Left lobe of liver (tissue), 2 donors: ENCODE measurements around the gene NDUFB7. TPM values are rescaled to one million over a fixed set of nuclear protein-coding genes. Genes with fewer than 3 reads are reported as not detected.
"Not testable (repeated sequence)": the region's sequence is repeated elsewhere in the genome, so short reads cannot be mapped to it uniquely, and the experiment has no call there.

Experiments used
- ATAC-seq: fragments of 200-7000 bp; cut with Tn5 transposase; one replicate; pipeline ENCODE4 v1.9.1; 2020; ENCODE audit warnings: mild to moderate bottlenecking, moderate library complexity
- DNase-seq: peaks from one replicate; pipeline ENCODE4 v3.0.0-alpha.2; 2020; ENCODE audit warnings: low spot score
- total RNA-seq: library from RNA; stranded (reverse); gene quantifications from one replicate; pipeline ENCODE4 v1.2.1, GENCODE V29; 2021
- donor health status: DM: no; HTN: no; CAD: no; lungs with moderate emphysema.
- donor health status: DM: no; HTN: yes; CAD: no.

The NDUFB7 gene
- total RNA-seq, 1 donor from 2014 or later: 134 TPM

- ATAC-seq: peak; percentile 79
- DNase-seq: peak; percentile 83
Measured at GRCh38 chr19:14554382-14554812, 17.5 kb downstream of the NDUFB7 start.

- no peak for ATAC-seq
Measured at GRCh38 chr19:14553939-14554243, 18.0 kb downstream of the NDUFB7 start.

GRCh38 chr19:14553042-14553938, 18.6 kb downstream of the NDUFB7 start:
- no peak for DNase-seq
- ATAC-seq: no peak

More at GRCh38 chr19:14553939-14554243, 18.0 kb downstream of the NDUFB7 start:
- no peak for DNase-seq

GRCh38 chr19:14552006-14552360, 19.9 kb downstream of the NDUFB7 start:
- not testable (repeated sequence) for DNase-seq, ATAC-seq

- ATAC-seq: peak; percentile 28
- DNase-seq: not testable (repeated sequence)
Measured at GRCh38 chr19:14551134-14552005, 20.5 kb downstream of the NDUFB7 start.

GRCh38 chr19:14550201-14550754, 21.6 kb downstream of the NDUFB7 start:
- ATAC-seq: peak; percentile 58

GRCh38 chr19:14545716-14546082, 26.2 kb downstream of the NDUFB7 start:
- ATAC-seq: no peak

More at GRCh38 chr19:14550201-14550754, 21.6 kb downstream of the NDUFB7 start:
- DNase-seq: peak; percentile 80

GRCh38 chr19:14544977-14545715, 26.7 kb downstream of the NDUFB7 start:
- DNase-seq (peak; percentile 93), ATAC-seq (peak; percentile 90)

More at GRCh38 chr19:14545716-14546082, 26.2 kb downstream of the NDUFB7 start:
- DNase-seq: no peak

- no peak for ATAC-seq
Measured at GRCh38 chr19:14544047-14544446, 27.8 kb downstream of the NDUFB7 start.

GRCh38 chr19:14542711-14543328, 29.0 kb downstream of the NDUFB7 start:
- DNase-seq (no peak), ATAC-seq (no peak)

More at GRCh38 chr19:14544047-14544446, 27.8 kb downstream of the NDUFB7 start:
- no peak for DNase-seq

GRCh38 chr19:14541979-14542378, 29.9 kb downstream of the NDUFB7 start:
- ATAC-seq, DNase-seq: not testable (repeated sequence)

- no peak for DNase-seq
- no peak for ATAC-seq
Measured at GRCh38 chr19:14540741-14541525, 30.9 kb downstream of the NDUFB7 start.

GRCh38 chr19:14536926-14537692, 34.8 kb downstream of the NDUFB7 start:
- peak; percentile 68 for ATAC-seq
- DNase-seq: peak; percentile 60

- no peak for ATAC-seq
- DNase-seq: no peak
Measured at GRCh38 chr19:14533450-14533849, 38.4 kb downstream of the NDUFB7 start.

GRCh38 chr19:14530506-14530905, 41.4 kb downstream of the NDUFB7 start:
- ATAC-seq (no peak), DNase-seq (no peak)

GRCh38 chr19:14530005-14530348, 41.9 kb downstream of the NDUFB7 start:
- ATAC-seq (peak; percentile 5), DNase-seq (no peak)

GRCh38 chr19:14529254-14530004, 42.4 kb downstream of the NDUFB7 start, which contains the start of gene TECR:
Gene TECR (plus strand): TSS chr19:14529594. CDS start chr19:14529697, 103 bp downstream.
- DNase-seq (peak; percentile 100), ATAC-seq (peak; percentile 96)
